HG03095 (cell line): Measurements from ENCODE around the gene PPP1R7.
"Not testable (repeated sequence)": the region's sequence is repeated elsewhere in the genome, so short reads cannot be mapped to it uniquely, and the experiment has no call there.

Experiments used
- ATAC-seq: cut with Tn5 transposase; IDR thresholded peaks from one replicate; pipeline ENCODE4 v1.9.1; 2021; ENCODE audit warnings: moderate library complexity; ENCODE audit not compliant: unreplicated experiment

The PPP1R7 gene

GRCh38 chr2:241149925-241150659 lies at the start of gene PPP1R7:
TSS of gene PPP1R7 (plus strand) at chr2:241150467. CDS start at chr2:241150496, 29 bp downstream.
- ATAC-seq: peak; percentile 73

- peak; percentile 83 for ATAC-seq
Measured at GRCh38 chr2:241102239-241102803, 47.9 kb upstream of the PPP1R7 start, which contains the start of gene MTERF4. TSS of gene MTERF4 (minus strand) at chr2:241102287. CDS start at chr2:241102273, 14 bp downstream.

- no peak for ATAC-seq
Measured at GRCh38 chr2:241103176-241103595, 47.1 kb upstream of the PPP1R7 start.

- not testable (repeated sequence) for ATAC-seq
Measured at GRCh38 chr2:241104611-241105010, 45.7 kb upstream of the PPP1R7 start.

- ATAC-seq: no peak
Measured at GRCh38 chr2:241105641-241106040, 44.6 kb upstream of the PPP1R7 start.

- ATAC-seq: no peak
Measured at GRCh38 chr2:241107031-241107783, 43.1 kb upstream of the PPP1R7 start.

- no peak for ATAC-seq
Measured at GRCh38 chr2:241108271-241109209, 41.7 kb upstream of the PPP1R7 start.

GRCh38 chr2:241109210-241110088 lies 40.8 kb upstream of the PPP1R7 start:
- ATAC-seq: no peak

GRCh38 chr2:241110089-241110606 lies 40.1 kb upstream of the PPP1R7 start:
- ATAC-seq: peak; percentile 5

GRCh38 chr2:241110607-241111439 lies 39.4 kb upstream of the PPP1R7 start:
- ATAC-seq: peak; percentile 31

- ATAC-seq: peak; percentile 40
Measured at GRCh38 chr2:241111440-241111805, 38.8 kb upstream of the PPP1R7 start.

- no peak for ATAC-seq
Measured at GRCh38 chr2:241112046-241112445, 38.2 kb upstream of the PPP1R7 start.

- no peak for ATAC-seq
Measured at GRCh38 chr2:241112592-241112991, 37.7 kb upstream of the PPP1R7 start.

GRCh38 chr2:241114836-241115235 lies 35.4 kb upstream of the PPP1R7 start:
- ATAC-seq: no peak

- ATAC-seq: no peak
Measured at GRCh38 chr2:241115361-241115760, 34.9 kb upstream of the PPP1R7 start.

- ATAC-seq: no peak
Measured at GRCh38 chr2:241116606-241117560, 33.4 kb upstream of the PPP1R7 start.

- ATAC-seq: no peak
Measured at GRCh38 chr2:241118737-241119505, 31.3 kb upstream of the PPP1R7 start.
